ENCODE data around the gene GCSAM.

GRCh38 chr3:112175646-112176045, 42.6 kb upstream of the GCSAM start:
- TF ChIP-seq CTCF (conservative IDR thresholded peaks at IDR 0.05; ENCODE audit: low read depth, low read length) (no peak), EZH2 (IDR thresholded peaks at IDR 0.05; ENCODE audit: low read length, unreplicated experiment) (no peak), EZH2phosphoT487 (IDR thresholded peaks at IDR 0.05; ENCODE audit: borderline replicate concordance, low read length) (no peak)

All from PC-3 (cell line).